Right lobe of liver (tissue), 6 donors: ENCODE measurements around the gene PHF1. TPM values are rescaled to one million over a fixed set of nuclear protein-coding genes. Genes with fewer than 3 reads are reported as not detected.

Source experiments
- ATAC-seq, 4 donors: fragments of 200-7000 bp; cut with Tn5 transposase; one replicate each; pipeline ENCODE4 v1.9.1; 2020; ENCODE audit warnings: mild to moderate bottlenecking in 4 of 4, moderate library complexity in 4 of 4
- DNase-seq, 3 donors: peaks; one replicate each; pipeline ENCODE4 v3.0.0-alpha.2; 2020
- H3K27ac ChIP-seq, 3 donors: fragments of 200-600 bp; one replicate each; pipeline ENCODE4 v1.8.0; 2022
- H3K27me3 ChIP-seq, 2 donors: fragments of 200-600 bp; one replicate each; pipeline ENCODE4 v1.8.0; 2022
- H3K36me3 ChIP-seq, 4 donors: fragments of 200-600 bp; sonication (generic) in 1 of 4; one replicate each; pipeline versions ENCODE4 v1.5.1 to v1.8.0; 2017 to 2022; ENCODE audit warnings: control low read depth in 1 of 4
- H3K4me1 ChIP-seq, 4 donors: fragments of 200-600 bp; sonication (generic) in 1 of 4; one replicate each; pipeline versions ENCODE4 v1.5.1 to v1.8.0; 2017 to 2022; ENCODE audit warnings: control low read depth in 1 of 4
- H3K4me3 ChIP-seq, 3 donors: fragments of 200-600 bp; one replicate each; pipeline ENCODE4 v1.8.0; 2022
- H3K9me3 ChIP-seq, 4 donors: fragments of 200-600 bp; sonication (generic) in 1 of 4; one replicate each; pipeline versions ENCODE4 v1.5.1 to v1.8.0; 2017 to 2022; ENCODE audit warnings: control low read depth in 1 of 4
- CTCF ChIP-seq, 4 donors: fragments of 200-600 bp in 3 of 4; fragments of 450-650 bp in 1 of 4; IDR thresholded peaks; one replicate each; pipeline versions ENCODE4 v1.5.1 to v1.8.0; 2016 to 2022; ENCODE audit warnings: antibody characterized with exemption in 4 of 4, mild to moderate bottlenecking in 2 of 4
- POLR2A ChIP-seq: fragments of 450-650 bp; IDR thresholded peaks from one replicate; pipeline ENCODE4 v1.6.1; 2017; ENCODE audit warnings: antibody characterized with exemption, mild to moderate bottlenecking
- WGBS: methylation state at CpG from one replicate; pipeline ENCODE4 v1.1.6; 2018; ENCODE audit warnings: low coverage, low lambda C conversion rate; ENCODE audit not compliant: insufficient coverage; ENCODE audit errors: missing lambda C conversion rate; 5-methylcytosine and 5-hydroxymethylcytosine counted together
- intact Hi-C, 2 donors: fragments of 100-400 bp; cut with DNase I; formaldehyde crosslinking; loops; one replicate each; pipeline versions ENCODE4 v1.11.2 to v1.14.1; 2022
- total RNA-seq, 6 experiments: library from RNA; depleted of rRNA in 2 of 6; stranded (reverse); fragments of >200 nt in 2 of 6; fragmentation: NEBNext Ultra II Directional in 3 of 6; extraction: Animal tissue kit (Norgen Biotek cat#: 25700) in 3 of 6; gene quantifications; one replicate each; pipeline versions ENCODE4 v1.1.0 to v1.2.4, GENCODE V29; 2016 to 2023
- donor health status: DM: no; HTN: yes; CAD: no.
- donor health status: DM: no; HTN: no; CAD: no.
- donor health status: DM: no; HTN: no; CAD: no.
- donor health status: DM: no; HTN: yes; CAD: no.
- donor health status: DM: no; HTN: yes; CAD: no.

PHF1 gene
- total RNA-seq, 6 experiments from 2014 or later = 14.7 to 21.3 (median 18.3) TPM

DNA sequence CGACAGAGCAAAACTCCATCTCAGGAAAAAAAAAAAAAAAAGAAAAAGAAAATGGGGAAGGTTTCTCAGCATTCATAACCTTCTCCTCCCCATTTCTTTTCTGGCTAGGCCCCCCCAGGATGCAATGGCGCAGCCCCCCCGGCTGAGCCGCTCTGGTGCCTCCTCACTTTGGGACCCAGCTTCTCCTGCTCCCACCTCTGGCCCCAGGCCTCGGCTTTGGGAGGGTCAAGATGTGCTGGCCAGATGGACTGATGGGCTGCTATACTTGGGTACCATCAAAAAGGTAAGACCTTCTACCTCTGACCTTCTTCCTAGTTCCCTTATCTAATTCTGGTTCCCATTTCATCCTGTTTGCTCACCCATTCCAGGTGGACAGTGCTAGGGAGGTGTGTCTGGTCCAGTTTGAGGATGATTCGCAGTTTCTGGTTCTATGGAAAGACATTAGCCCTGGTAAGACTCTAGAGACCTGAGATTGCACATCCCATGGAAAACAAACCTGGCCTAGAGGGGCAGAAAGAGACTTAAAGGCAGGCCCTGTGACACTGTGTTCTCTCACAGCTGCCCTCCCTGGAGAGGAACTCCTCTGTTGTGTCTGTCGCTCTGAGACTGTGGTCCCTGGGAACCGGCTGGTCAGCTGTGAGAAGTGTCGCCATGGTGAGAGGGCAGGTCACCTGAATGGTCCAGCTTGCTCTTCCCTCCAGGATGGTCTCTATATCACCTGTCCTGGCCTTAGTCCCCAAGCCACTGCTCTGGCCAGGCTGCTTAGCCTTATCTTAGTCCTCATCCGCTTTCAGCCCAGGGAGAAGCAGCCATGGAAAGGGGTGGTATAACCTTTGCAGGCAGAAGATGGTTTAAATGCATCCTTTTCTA is 1.6 kb downstream of the PHF1 start:
- no peak for DNase-seq
- peaks cover 0 to 22% (median 2%) of the 10 kb centered on the region in 4 donors for H3K36me3 ChIP-seq
- no peak for TF ChIP-seq POLR2A
- H3K27ac ChIP-seq = no peak overlapping the region
- ATAC-seq = no peak
- intact Hi-C loops = no loop called here
- no peaks in the 10 kb centered on the region for H3K9me3 ChIP-seq
- no peaks in the 10 kb centered on the region for H3K27me3 ChIP-seq
- 98% methylated on average over 5 of the region's 10 CpGs for WGBS
- peaks cover 0 to 18% (median 7%) of the 10 kb centered on the region in 4 donors for H3K4me1 ChIP-seq
- H3K4me3 ChIP-seq = peak overlapping the region in 1 of 3 donors; percentile 100

DNA sequence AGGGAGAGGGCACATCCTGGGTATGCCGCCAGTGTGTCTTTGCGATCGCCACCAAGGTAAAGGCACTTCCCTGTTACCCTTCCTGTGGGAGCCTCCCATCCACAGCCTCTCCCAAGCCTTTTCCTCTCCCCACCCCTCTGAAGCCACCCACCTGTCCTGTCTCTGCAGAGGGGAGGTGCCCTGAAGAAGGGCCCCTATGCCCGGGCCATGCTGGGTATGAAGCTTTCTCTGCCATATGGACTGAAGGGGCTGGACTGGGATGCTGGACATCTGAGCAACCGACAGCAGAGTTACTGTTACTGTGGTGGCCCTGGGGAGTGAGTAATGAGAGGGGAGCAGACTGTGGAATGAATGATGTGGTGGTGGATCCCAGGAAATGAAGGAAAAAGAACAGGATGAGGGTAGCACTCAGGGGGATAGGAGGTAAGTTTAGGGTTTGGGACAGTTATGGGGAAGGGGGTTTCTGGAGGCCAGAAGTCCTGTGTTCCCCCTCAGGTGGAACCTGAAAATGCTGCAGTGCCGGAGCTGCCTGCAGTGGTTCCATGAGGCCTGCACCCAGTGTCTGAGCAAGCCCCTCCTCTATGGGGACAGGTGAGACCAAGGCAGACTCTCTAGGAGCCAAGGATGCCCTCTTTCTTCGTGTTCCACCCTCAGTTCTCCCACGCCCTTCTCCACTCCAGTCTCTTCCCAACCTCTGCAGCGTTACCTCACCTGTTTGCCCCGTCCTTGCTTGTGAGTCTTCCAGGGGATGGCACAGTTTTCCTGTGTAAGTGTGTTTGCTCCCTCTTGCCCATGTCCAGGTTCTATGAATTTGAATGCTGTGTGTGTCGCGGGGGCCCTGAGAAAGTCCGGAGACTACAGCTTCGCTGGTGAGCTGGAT is 2.7 kb downstream of the PHF1 start:
- H3K9me3 ChIP-seq = no peaks in the 10 kb centered on the region
- H3K27ac ChIP-seq = no peak overlapping the region
- H3K27me3 ChIP-seq = no peaks in the 10 kb centered on the region
- DNase-seq (no peak), ATAC-seq (no peak)
- H3K4me3 ChIP-seq = no peak overlapping the region
- intact Hi-C loops = no loop called here
- peaks cover 0 to 19% (median 7%) of the 10 kb centered on the region in 4 donors for H3K4me1 ChIP-seq
- H3K36me3 ChIP-seq = peaks cover 0 to 22% (median 2%) of the 10 kb centered on the region in 4 donors
- WGBS = 90% methylated on average over 12 of the region's 14 CpGs
- TF ChIP-seq CTCF (IDR thresholded peaks at IDR 0.05) = no peak
- no peak for TF ChIP-seq POLR2A

DNA sequence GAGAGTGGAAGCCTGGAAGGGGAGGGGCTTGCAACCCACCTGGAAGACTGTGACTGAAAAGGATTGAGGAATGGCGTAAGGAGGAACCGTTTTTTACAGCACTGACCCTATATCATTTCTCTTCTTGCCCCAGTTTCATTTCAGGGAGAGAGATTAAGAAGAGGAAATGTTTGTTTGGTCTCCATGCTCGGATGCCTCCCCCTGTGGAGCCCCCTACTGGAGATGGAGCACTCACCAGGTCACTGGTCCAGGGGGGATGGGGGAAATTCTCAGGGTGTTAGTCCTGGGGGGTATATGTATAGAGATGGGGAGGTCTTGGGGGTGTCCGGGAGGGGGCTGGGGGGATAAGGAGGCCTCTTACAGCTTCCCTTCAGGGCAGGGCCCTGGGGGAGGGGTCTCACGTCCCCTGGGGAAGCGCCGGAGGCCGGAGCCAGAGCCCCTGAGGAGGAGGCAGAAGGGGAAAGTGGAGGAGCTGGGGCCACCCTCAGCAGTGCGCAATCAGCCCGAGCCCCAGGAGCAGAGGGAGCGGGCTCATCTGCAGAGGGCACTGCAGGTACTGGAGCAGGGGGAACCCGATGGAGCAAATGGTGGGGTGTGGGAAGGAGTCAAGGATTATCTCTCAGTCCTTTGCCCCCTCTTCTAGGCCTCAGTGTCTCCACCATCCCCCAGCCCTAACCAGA is 3.9 kb downstream of the PHF1 start:
- intact Hi-C loops = no loop called here
- Histone ChIP-seq H3K27me3 (no peaks in the 10 kb centered on the region), H3K9me3 (no peaks in the 10 kb centered on the region), H3K4me3 (no peak overlapping the region), H3K36me3 (peaks cover 0 to 22% (median 2%) of the 10 kb centered on the region in 4 donors), H3K27ac (no peak overlapping the region), H3K4me1 (peaks cover 0 to 22% (median 7%) of the 10 kb centered on the region in 4 donors)
- DNase-seq = no peak
- WGBS = 57% methylated on average over 5 of the region's 12 CpGs
- ATAC-seq = no peak
- TF ChIP-seq CTCF (IDR thresholded peaks at IDR 0.05) (peak in 1 of 4 donors; percentile 5), POLR2A (no peak)

- no peak overlapping the region for H3K27ac ChIP-seq
- intact Hi-C loops = no loop called here
- H3K36me3 ChIP-seq = peaks cover 0 to 22% (median 2%) of the 10 kb centered on the region in 4 donors
- H3K27me3 ChIP-seq = no peaks in the 10 kb centered on the region
- no peak overlapping the region for H3K4me3 ChIP-seq
- ATAC-seq = no peak
- no peak for TF ChIP-seq CTCF (IDR thresholded peaks at IDR 0.05)
- no peak for TF ChIP-seq POLR2A
- WGBS = 83% methylated on average over 9 of the region's 9 CpGs
- H3K9me3 ChIP-seq = no peaks in the 10 kb centered on the region
- DNase-seq = no peak
- H3K4me1 ChIP-seq = peaks cover 0 to 22% (median 7%) of the 10 kb centered on the region in 4 donors
Measured at GRCh38 chr6:33415831-33416230, 5.0 kb downstream of the PHF1 start.
